HG03520 (cell line): ENCODE results near the gene RNF123.

Source experiments
- ATAC-seq: cut with Tn5 transposase; IDR thresholded peaks from one replicate; pipeline ENCODE4 v1.9.1; 2021; ENCODE audit warnings: mild to moderate bottlenecking, moderate library complexity; ENCODE audit not compliant: unreplicated experiment

Gene RNF123

DNA sequence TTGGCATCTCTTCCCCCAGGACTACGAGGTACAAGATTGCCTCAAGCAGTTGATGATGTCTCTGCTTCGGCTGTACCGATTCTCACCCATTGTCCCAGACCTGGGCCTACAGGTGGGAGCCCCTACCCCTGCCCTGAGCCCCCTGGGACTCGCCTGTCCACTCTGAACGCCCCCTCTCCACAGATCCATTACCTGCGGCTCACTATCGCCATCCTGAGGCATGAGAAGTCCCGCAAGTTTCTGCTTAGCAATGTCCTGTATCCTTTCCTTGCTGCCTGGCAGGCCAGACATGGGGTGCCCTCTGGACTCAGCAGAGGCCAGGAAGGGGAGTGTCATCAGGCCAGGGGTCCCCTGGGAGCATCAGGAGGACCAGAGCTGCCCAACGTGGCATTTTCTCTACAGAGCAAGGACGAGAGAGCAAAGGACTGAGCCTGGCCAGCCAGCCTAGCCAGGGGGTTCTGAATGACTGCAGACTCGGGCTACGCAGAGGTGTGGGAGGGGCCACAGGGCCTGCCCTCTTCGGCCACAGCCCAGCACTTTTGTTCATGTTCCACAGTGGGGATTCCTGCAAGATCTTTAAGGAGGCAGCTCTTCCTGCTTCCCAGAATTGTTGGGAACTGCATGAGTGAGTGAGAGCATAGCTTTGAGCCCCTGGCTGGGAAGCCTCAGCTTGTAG, 11.2 kb downstream of the RNF123 start:
- ATAC-seq: no peak

DNA sequence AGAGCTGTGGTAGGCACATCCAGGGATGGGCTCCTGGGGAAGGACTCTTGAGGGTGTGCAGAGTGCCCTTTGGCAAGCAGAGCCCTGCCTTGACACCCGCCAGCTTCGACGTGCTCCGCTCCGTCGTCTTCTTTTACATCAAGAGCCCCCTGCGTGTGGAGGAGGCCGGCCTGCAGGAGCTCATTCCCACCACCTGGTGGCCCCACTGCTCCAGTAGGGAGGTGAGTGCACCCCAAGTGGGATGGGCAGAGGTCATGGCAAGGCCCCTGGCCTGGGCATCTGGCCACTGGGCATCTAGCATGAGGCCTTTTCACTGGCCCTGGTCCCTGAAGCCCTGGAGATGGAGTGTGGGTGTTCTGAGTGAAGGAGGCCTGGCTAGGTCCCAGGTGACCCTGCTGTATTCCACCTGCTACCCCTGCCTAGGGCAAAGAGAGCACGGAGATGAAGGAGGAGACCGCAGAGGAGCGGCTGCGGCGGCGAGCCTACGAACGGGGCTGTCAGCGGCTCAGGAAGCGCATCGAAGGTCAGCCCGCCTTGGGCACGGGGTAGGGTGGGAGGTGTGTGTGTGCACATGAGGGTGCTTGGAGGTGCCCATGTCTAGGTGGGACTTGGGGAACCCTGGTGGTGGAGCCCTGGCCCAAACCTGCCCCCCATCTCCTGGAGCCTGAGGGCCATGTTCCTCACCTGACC, 12.2 kb downstream of the RNF123 start:
- no peak for ATAC-seq

DNA sequence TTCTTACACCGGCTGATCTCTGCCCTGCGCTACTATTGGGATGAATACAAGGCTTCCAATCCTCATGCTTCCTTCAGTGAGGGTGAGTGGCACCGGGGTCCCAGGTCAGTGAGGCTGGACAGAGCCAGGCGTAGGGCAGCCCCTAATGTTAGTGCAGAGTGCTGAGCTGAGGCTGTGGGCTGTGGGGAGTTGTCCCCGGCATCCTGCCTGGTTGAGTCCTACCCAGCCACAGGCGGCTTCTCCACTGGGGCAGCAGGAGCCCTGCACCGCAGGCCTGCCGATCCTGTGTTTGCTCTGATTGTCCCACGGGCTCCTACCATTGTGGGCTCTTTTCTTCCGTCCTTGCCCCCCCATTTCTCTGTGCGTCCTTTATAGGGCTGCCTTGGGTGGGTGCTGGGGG, 13.3 kb downstream of the RNF123 start:
- ATAC-seq: no peak

DNA sequence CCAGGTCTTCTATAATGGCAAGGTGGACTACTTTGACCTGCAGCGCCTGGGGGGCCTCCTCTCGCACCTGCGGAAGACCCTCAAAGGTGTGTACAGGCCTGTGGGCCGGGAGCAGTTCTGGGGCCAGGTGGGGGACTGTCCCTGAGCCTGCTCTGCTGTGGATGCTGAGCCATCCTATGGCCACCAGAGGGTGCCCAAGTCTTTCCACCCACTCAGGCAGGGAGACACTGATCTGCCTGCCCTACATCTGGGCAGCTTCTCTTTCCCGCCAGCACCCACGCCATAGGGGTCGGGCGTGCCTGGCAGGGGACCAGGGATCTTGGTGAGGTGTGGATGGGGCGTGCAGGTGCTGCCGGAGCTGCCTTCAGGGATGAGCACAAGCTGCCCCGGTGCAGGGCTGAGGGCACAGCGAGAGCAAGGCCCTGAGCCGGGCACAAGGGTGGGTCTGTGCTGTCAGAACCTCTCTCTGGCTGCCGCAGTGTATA, 14.1 kb downstream of the RNF123 start:
- peak; percentile 85 for ATAC-seq

DNA sequence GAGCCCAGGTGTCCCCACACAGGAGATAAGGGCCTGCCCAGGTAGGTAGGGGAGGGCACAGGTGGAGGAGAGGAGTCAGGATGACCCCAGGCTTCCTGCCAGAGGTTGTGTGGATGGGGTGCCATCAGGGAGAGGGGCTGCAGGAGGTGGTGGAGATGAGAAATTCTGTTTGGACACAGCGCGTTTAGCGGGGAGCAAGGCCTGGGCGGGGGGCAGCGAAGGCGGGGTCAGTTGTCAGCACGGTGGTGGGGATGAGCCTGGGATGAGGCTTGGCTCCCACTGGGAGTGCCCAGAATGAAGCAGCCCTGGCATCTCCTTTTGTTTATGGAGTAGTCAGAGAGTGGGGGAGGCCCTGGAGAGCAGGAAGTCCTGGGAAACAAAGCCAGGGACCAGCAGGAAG, 14.6 kb downstream of the RNF123 start:
- no peak for ATAC-seq

DNA sequence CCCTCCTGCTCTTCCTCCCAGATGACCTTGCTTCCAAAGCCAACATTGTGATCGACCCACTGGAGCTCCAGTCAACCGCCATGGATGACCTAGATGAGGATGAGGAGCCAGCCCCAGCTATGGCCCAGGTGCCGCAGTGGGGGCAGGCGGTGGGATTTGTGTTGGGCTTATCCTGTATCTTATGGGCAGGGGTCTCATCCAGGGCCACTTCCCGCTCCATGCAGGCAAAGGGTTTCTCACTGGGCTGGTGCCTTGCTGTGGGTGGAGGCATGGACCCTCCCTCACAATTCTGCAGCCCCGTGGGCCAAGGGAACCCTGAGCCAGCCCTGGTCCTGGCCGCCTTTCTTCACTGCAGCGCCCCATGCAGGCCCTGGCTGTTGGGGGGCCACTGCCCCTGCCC, 15.3 kb downstream of the RNF123 start:
- no peak for ATAC-seq

DNA sequence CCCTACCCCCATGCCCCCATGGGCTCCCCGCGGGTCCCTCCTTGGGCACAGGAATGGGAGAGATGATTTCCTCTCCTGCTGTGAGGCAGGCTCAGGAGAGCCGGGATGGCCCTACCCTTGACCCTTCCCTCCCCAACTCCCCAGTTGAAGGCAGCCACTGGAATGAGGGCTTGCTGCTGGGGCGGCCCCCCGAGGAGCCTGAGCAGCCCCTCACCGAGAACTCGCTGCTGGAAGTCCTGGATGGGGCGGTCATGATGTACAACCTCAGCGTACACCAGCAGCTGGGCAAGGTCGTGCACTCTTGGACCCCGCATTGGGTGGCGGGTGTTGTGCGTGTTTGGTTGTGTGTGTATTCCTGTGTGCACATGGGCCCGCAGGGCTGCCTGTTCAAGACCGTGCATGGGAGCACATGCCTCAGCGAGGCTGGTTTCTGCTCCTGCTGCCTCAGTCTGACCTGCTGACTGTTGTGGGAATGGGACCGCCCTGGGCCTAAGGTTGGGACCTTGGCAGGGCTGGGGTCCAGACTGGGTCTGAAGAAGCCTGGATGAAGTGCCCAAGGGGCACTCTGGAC, 16.1 kb downstream of the RNF123 start:
- ATAC-seq: no peak

DNA sequence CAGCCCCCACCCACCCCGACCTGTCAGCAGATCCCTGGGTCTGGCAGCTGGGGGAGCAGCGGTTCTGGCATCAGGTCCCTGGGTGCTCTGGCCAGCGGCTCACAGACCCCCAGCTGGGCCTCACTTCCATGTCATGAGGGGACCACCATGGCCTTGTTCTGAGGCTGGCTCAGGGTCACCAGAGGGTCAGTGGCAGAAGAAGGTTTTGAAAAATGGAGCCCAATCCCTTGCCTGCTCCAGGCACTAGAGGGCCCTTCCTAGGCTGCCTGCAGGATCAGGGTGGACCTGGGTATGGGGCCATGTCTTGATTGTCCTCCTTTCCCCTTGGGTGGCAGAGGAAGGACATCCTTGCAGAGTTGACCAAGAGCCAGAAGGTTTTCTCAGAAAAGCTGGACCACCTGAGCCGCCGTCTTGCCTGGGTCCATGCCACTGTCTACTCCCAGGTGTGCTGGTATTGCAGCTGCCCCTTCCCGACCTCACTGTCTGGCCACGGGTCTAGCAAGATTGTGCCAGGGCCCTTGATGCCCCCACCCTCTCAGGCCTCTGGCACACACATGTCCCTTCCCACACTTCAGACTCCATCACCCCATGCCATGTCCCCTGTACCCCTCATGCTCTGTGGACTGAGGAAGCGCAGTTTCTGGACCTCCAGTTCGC, 17.2 kb downstream of the RNF123 start:
- no peak for ATAC-seq

DNA sequence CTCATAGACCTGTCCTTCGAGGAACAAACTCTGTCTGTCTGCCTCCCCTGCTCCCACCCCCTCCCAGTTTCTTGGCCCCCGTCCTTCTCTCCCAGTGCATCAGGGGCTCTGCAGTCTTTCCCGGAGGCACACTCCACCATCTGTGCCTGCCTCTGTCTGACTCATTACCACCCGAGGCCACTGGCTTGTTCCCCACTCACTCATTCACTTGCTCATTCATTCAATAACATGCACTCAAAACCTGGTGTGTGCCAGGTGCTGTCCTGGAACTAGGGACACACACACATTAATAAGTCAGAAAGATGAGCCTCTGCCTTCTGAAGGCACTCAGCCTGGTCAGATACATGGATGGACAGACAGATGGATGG, 17.7 kb downstream of the RNF123 start:
- no peak for ATAC-seq

DNA sequence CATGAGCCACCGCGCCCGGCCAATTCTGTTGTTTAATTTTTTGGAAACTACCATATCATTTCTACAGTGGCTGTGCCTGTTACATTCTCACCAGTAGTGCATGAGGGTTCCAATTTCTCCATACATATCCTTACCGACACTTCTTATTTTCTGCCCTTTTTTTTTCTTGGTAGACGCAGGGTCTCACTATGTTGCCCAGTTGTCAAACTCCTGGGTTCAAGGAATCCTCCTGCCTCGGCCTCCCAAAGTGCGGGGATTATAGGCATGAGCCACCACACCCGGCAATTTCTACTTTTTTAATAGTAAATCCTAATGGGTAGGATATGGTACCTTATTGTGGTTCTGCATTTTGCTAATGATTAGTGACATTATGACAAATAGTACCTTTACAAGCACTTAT, 20.5 kb downstream of the RNF123 start:
- ATAC-seq: no peak

DNA sequence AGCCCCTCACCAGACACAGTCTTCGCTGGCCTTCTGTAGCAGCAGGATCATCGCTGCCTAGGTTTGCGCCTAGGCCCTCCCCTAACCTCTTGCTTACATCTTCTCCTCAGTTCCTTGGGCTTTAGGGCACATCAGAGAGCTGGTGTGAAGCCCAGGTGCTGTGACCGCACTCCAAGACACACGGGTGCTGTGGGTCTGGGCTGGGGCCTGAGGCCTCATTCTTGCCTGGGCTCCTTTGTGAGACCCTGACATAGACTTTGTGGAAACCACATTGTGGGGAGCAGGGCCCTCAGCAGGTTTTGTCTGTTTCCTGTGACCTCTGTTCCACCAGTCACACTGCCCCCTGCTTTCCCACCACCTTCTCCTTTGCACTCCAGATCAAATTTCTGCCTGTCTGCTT, 22.1 kb downstream of the RNF123 start:
- ATAC-seq: no peak

DNA sequence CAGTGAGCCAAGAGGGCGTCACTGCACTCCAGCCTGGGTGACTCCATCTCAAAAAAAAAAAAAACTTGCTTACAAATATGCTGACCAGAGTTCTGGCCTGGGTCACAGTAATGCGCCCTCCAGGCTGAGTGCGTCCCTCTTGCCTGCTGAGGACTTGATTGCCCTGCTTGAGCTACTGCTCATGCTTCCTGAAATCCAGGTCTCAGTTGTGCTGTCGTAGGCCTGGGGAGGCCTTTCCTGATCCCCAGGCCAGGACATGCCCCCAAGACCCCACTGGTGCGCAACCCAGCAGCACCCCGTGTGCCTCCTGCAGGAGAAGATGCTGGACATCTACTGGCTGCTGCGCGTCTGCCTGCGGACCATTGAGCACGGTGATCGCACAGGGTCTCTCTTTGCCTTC, 22.8 kb downstream of the RNF123 start:
- ATAC-seq: no peak

DNA sequence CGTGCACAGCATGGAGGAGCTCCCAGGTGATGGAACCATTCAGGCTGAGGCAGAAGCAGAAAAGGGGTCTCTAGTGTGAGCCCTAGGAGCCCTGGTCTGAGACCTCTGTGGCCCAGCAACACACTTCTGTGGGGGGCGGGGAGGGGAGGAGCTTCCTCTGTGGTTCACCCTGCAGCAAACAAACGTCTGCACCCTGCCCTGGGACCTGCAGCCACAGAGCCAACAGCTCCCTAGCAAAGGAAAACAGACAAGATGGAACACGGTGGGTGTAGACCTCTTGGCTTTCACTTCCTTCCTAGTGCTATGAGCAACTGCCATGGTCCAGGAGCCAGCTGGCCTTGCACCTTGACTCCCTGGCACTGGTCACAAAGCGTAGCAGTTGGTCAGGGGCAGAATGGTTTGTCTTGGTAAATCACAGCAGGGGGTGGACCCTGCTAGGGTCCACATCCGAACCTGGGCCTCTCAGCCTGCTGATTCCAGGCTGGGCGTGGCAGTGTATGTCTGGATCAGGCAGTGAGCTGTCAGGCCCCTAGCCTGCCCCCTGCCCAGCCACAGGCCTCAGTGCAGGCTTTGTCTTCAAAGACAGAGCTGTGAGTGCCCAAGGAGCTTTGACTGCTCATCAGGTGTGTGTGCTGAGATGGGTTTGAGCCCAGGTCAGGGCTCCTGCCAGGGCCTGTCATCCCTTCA, 23.4 kb downstream of the RNF123 start:
- ATAC-seq: no peak

DNA sequence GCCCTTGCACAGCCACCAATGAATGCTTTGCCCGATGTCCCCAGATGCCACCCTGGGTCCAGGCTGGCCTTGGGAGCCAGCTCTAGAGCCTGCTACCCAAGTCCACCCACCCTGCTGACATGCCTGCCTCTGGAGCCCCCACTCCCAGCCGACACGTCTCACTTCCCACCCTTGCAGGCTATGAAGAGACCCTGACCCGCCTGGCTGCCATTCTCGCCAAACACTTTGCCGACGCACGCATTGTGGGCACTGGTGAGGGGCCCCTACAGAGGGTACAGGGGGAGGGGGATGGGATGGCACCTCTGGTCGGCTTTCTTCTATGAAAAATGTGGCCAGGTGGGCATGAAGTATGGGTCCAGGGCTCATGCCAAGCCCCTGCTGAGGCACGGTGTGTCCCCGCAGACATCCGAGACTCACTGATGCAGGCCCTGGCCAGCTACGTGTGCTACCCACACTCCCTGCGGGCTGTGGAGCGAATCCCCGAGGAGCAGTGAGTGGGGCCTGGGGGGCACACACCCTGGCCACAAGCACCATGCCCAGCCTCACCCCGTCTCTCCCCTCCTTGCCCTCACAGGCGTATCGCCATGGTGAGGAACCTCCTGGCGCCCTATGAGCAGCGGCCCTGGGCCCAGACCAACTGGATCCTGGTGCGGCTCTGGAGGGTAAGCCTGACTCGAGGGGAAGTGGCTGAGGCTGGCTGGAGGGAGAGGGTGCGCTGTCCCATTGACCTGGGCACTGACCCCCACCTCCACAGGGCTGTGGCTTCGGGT, 24.2 kb downstream of the RNF123 start:
- ATAC-seq: no peak

DNA sequence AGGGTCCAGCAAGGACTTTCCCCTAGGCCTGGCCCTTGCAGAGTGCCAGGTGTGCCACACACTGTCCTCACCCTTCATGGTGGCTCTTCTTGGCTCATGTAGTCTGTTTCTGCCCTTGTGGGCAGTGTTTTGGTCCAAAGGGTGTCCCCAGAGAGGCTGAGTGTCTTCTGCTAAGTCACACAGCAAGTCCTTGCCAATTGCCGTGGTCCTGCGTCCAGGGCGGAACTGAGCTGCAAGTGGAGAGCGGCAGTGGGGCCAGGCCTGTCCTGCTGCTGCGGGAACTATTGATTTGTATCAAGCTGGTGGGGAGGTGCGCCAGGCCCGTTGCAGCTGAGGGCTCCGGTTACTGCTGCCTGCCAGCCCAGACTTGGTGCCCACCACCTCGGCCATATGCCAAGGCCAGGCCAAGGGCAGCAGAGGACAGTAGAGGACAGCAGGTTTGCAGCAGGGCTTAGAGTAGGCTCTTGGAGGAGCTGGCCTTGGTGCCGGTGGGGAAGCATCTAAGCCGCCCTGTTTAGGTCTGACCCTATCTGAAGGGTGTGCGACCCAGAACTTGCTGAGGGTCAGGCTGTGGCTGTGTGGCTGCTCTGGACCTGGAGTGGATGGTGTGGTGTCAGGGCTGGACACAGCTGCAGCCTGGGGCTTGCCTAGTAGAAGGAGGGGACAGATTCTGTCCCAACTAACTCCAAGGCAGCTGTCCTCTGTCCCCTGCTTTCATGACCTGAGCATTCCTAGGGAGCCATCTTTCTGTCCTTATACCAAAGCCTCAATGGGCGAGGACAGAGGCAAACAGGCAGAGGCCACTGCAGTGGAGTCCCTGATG, 25.6 kb downstream of the RNF123 start:
- ATAC-seq: no peak

DNA sequence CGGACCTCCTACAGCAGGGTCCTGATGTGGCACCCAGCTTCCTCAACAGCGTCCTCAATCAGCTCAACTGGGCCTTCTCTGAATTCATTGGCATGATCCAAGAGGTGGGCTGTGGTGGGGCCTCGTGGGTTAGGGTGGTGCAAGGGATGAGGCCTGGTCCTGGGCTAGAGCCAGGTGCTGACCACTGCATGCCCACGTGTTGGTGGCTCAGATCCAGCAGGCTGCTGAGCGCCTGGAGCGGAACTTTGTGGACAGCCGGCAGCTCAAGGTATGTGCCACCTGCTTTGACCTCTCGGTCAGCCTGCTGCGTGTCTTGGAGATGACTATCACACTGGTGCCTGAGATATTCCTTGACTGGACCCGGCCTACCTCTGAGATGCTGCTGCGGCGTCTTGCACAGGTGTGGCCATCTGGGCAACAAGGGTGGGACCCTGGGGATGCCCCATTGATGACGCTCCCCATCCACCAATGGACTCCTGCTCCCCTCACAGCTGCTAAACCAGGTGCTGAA, 26.3 kb downstream of the RNF123 start:
- no peak for ATAC-seq

DNA sequence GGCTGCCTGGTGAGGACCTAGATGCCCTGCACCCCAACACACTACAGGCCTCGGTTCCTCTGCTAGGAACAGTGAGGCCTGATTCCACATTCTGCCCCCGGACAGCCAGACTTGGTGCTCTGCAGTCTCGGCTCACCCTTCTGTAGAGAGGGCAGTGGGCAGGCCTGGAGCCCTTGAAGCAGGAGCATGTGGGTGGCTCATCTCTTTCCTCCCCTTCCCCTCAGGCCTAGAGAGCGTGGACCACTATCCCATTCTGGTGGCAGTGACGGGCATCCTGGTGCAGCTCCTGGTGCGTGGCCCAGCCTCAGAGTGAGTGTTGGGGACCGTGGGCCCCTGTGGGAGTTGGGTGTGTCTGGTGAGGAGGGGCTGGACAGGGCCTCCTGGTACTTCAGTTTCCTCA, 26.8 kb downstream of the RNF123 start:
- no peak for ATAC-seq

DNA sequence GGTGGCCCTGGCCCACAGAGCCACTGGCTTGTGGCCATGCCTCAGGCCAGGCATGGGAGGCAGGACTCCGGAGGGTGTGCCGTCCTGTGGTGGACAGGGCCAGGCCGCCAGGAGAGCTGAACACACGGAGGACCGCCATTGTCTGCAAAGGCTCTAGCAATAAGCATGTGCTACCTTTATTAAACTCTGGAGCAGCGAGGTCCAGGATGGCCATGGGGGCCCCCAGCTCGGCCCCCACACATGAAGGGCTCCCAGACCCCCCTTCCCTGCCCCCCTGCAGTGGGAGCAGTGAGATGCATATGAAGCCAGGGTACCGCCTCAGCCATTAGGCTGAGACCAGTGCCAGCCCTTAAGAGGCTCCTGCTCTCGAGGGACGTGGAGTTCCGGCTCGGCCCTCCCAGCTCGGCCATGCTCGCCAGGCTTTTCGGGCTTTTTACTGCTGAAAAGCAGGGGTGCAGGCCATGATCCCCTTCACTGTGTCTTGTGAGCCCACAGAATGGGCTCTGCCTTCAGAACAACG, 27.4 kb downstream of the RNF123 start:
- ATAC-seq: no peak

DNA sequence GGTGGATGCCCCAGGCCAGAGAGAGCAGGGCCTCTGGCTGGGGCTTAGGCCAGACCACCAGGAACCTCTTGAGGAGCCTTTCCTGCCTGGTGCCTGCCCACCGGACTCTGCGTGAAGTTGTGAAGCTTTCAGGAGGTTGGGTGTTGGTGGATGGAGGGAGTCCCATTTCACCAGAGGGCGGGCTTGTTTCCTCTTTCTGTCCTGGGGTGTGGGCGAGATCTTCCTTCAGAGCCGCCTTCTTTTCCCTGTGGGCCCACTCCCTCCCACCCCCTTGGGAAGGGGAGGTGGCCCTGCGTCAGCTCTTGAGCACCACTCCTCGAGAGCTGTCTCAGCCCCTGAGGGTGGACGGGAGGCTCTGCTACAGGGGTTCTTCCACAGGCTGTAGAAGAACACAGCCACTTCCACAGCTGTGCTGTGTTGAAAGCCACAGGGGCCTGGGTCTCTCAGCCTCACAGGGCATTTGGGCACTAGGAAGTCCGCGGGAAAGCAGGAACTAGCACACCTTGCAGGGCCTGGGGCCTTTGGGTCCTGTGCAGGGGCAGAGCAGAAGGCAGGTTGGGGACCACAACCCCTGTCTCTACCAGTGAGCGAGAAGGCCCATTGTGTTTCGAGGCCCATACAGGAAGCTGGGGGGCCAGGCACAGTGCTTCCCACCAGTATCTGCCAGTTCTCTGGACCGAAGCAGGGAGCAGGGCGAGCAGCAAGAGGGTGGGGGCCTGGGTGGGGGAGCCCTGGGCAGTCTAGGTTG, 28.0 kb downstream of the RNF123 start:
- ATAC-seq: no peak
